ENCODE results near the gene TBC1D4.
"Not testable (repeated sequence)": the region's sequence is repeated elsewhere in the genome, so short reads cannot be mapped to it uniquely, and the experiment has no call there.

TBC1D4 gene

GRCh38 chr13:75445717-75446499 lies 36.1 kb downstream of the TBC1D4 start:
- no peak for DNase-seq

- no peak for DNase-seq
Measured at GRCh38 chr13:75444016-75444415, 38.0 kb downstream of the TBC1D4 start.

GRCh38 chr13:75443356-75443958 lies 38.5 kb downstream of the TBC1D4 start:
- DNase-seq: no peak

- no peak for DNase-seq
Measured at GRCh38 chr13:75442736-75443234, 39.2 kb downstream of the TBC1D4 start.

- DNase-seq: no peak
Measured at GRCh38 chr13:75440100-75440499, 41.9 kb downstream of the TBC1D4 start.

- DNase-seq: peak; percentile 87
Measured at GRCh38 chr13:75437582-75438318, 44.2 kb downstream of the TBC1D4 start.

GRCh38 chr13:75434126-75434525 lies 47.8 kb downstream of the TBC1D4 start:
- not testable (repeated sequence) for DNase-seq

GRCh38 chr13:75432811-75433244 lies 49.1 kb downstream of the TBC1D4 start:
- no peak for DNase-seq

GRCh38 chr13:75432045-75432444 lies 49.9 kb downstream of the TBC1D4 start:
- peak; percentile 28 for DNase-seq

GRCh38 chr13:75430436-75431209 lies 51.3 kb downstream of the TBC1D4 start:
- DNase-seq: peak; percentile 25

GRCh38 chr13:75426421-75426820 lies 55.5 kb downstream of the TBC1D4 start:
- DNase-seq: no peak

- no peak for DNase-seq
Measured at GRCh38 chr13:75425216-75426009, 56.6 kb downstream of the TBC1D4 start.

- DNase-seq: no peak
Measured at GRCh38 chr13:75423946-75424345, 58.0 kb downstream of the TBC1D4 start.

- DNase-seq: no peak
Measured at GRCh38 chr13:75422028-75422427, 59.9 kb downstream of the TBC1D4 start.

GRCh38 chr13:75421133-75421532 lies 60.8 kb downstream of the TBC1D4 start:
- DNase-seq: no peak

GRCh38 chr13:75419656-75420055 lies 62.3 kb downstream of the TBC1D4 start:
- DNase-seq: no peak

- no peak for DNase-seq
Measured at GRCh38 chr13:75418997-75419396, 63.0 kb downstream of the TBC1D4 start.

GRCh38 chr13:75418186-75418843 lies 63.7 kb downstream of the TBC1D4 start:
- no peak for DNase-seq

- DNase-seq: no peak
Measured at GRCh38 chr13:75417656-75418055, 64.3 kb downstream of the TBC1D4 start.

GRCh38 chr13:75417012-75417384 lies 65.0 kb downstream of the TBC1D4 start:
- DNase-seq: no peak

- DNase-seq: no peak
Measured at GRCh38 chr13:75416327-75417011, 65.5 kb downstream of the TBC1D4 start.
